HG03469 (cell line): Measurements from ENCODE around the gene HAND1.
A peak's percentile ranks its signal among the peaks of the same experiment; 100 is the strongest.

Experiments
- ATAC-seq: cut with Tn5 transposase; IDR thresholded peaks from one replicate; pipeline ENCODE4 v1.9.1; 2021; ENCODE audit warnings: mild to moderate bottlenecking, moderate library complexity, moderate number of reproducible peaks; ENCODE audit not compliant: unreplicated experiment

The HAND1 gene

DNA sequence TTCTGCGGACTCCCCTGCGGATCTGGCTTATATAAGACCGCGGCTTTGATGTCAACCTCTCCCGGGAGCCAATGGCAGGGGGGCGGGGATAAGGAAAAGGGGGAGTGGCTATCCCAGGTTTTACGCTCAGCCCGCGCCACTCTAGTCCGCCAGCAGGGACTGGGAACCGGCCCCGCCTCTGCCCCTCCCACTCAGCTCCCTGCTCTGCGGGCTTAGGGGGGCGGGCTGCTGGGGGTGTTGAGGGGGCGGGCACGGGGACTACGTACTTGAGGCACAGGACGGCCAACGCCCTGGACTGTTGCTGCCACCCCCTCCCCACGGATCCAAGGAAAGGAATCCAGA, at the start of gene HAND1:
Gene HAND1, minus strand, starts transcription at position 4 of the 342 bp plus-strand sequence. CDS start 219 bp downstream, outside the sequence.
- no peak for ATAC-seq

DNA sequence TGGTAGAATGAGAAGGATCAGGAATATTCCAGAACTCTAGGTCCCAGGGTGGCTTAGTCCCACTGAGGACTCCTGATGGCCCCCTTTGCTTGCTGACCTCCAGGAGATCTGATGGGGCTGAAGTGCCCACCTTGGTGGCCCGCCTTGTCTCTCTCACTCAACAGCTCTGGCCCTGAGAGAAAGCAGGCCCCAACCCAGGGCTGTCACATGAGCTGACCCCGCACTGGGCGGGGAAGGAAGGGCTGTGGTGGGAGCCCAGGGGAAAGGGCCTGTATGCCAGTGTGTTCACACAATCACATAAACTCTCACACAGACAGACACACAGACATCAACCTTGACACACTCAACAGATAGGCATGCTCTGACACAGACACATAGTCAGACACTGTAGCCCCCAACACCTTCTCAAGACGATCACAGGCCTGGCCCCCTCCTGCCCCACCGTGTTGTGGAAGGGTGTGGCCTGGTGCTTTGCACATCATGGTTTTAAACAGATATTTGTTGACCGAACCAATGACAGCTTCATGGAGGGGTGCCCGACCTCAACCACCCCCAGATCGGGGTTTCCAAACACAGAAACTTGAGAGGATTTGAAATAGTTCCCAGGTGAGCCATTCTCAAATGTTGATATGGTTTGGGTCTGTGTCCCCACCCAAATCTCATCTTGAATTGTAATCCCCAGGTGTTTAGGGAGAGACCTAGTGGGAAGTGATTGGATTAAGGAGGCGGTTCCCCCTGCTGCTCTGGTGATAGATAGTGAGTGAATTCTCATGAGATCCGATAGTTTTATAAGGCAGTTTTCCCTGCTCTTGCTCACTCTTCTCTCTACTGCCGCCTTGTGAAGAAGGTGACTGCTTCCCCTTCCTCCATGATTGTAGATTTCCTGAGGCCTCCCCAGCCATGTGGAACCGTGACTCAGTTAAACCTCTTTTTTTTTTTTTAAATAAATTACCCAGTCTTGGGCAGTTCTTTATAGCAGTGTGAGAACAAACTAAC, 48.5 kb upstream of the HAND1 start:
- ATAC-seq: no peak

DNA sequence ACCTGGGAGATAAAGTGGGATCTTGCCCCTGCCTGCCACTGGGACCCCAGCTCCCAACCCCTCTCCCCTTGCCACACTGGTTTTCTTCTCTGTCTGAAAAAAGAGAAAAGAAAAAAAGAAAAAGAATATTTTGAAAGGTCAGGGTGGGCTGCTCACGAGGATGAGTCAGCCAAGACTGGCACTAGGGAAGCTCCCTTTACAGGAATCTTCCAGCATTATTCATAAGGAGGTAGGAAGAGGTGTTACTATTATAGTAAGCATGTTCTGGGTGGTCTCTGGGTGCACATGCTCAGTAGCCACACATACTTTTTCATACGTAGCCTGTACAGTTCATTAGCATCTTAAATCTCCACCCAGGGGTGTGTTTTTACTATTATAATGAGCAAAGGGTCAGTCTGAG, 46.8 kb upstream of the HAND1 start:
- no peak for ATAC-seq

DNA sequence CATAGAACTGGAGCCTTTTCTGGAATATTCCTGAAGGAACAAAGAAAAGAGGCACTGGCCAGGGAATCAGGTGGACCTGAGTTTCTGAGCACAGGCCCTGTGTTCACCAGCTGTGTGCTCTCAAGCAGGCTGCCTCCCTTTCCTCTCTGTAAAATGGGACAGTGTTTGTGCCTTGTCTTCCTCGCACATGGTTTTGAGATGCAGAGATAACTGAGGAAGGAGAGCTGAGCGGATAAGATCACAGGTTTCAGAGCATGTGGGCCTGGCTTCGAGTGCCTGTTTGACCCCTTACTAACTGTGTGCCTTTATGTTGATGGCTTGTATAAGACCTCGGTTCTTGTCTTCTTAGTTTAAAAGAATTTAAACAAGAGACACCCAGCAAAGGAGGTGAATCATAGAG, 46.2 kb upstream of the HAND1 start:
- no peak for ATAC-seq

DNA sequence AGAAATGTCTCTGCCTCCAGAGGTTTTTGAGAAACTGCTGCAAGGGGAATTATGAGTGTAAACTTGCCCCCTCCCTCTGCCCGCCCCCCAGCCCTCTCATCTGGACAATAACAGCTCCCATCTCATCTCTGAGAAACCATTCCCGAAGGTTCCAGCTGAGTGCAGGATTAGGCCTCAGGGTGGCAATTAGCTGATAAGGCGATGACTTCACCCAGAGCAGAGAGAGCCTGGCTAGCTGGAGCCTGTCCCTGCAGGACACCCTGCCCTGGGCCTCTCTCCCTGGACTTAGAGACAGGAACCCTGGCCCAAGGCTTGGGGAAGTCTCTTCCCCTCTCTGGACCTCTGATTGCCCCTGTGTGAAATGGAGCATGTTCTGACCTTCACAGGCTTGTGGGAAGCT, 45.7 kb upstream of the HAND1 start:
- no peak for ATAC-seq

DNA sequence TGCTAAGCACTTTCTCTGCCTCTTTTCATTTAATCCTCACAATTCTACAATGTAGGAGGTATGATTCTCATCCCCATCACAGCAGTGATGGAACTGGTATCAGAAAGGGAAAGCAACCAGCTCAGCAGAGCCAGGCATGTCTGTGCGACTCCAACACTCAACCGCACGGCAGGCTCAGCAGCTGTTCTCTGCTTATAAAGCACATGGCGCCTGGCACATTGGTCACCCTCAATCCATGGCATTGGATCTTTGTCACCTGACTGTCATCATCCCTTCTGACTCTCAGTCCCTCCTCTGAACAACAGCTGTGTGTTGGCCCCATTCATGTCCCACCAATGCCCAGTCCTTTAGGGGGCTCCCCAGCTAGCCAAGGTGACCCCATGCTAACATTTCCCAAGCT, 45.1 kb upstream of the HAND1 start:
- ATAC-seq: no peak

DNA sequence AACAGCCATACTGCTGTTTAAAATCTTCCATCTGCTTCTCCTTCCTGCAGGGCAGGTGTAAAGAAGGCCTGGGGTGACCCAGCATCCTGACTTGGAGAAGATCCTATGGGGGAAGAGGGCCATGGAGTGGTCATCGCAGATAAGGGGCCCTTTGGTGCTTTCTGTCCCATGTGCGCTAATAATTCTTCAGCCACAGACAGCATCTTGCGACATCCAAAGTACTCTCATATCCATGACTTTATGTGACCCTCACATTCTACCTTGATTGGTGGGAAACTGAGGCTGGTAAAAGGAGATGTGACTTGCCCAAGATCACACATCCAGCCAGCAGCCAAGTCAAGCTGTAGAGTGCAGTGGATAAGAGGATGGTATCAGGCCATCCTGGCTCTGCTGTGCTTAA, 44.3 kb upstream of the HAND1 start:
- no peak for ATAC-seq

DNA sequence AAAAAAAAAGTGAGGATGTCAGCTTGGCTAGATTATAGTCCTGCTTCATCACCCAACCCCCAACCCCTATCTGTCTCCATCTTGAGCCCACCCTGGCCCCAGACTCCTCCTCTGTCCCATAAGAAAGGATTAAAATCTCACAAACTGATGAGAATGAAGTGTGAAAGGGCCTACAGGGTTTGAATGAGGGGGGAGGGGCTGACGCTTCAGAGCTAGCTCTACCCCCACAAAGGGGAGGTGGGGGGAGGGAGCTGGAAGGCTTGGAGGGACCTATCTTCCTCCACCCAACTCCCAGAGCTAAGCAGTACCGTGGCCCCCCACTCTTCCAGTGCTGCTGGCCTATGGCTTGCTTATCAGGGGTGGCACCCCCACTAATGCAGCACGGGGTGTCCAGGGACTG, 43.7 kb upstream of the HAND1 start:
- ATAC-seq: no peak

DNA sequence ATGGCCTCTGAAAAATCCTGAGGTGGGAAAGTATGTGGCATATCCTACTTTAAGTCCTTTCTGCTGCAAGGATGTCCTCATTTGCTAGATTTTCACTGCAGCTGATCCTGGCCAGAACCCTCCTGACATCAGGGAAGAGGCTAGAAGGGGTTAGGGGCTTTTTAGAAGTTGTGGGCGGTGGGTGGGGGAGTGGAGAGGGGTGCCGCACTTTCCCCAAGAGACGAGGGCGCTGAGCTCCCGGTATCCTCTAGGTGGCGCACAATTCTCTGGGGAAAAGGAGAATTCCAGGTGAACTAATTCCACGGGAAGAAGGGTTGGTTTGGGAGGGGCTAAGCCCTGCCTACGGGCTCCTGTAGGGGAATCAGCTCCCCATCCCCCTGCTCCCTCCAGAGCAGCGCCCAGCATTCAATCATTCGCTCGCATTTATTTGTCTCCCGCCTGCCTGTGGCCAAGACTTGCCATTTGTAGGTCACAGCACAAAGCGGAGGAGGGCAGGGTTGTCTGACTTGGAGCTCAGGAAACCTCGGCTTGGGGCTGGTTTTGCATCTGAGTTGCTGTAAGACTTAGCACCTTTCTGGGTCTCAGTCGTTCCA, 42.9 kb upstream of the HAND1 start:
- ATAC-seq: no peak

DNA sequence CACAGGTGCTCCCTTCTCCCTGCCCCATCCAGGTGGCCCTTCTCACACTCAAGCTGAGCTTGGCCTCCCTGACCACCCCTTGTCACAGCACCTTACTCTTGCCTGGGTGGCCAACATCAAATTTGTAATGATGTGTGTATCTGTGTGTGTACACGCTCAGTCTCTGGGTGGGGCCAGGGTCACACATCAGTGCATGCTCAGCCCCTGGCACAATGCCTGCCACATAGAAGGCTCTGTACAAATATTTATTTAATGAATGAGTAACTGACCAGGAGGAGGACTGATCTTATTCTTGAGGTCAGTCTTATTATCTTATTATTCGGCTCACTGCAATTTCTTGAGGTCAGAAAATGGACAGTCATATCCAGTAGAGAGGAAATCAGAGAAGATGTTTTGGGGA, 41.3 kb upstream of the HAND1 start:
- no peak for ATAC-seq

DNA sequence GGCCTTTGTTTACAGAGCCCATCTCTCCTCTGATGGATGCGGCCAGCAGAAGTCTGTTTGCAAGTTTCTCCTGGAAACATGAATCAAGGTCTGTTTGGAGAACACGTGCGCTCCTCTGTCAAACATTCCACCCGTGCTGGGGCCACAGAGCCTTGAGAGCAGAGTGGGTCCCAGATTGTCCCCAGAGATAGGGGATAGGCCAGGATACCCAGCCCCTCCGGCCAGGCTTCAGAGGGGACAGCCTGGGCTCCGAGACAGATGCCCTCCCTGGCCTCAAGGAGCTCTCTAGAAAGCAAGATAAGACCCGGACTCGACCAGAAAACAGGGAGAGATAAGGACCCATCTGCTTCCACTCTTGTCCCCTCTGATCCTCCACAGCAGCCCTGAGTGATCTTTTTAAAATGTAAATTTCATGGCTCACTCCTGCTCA, 40.4 kb upstream of the HAND1 start:
- ATAC-seq: no peak

DNA sequence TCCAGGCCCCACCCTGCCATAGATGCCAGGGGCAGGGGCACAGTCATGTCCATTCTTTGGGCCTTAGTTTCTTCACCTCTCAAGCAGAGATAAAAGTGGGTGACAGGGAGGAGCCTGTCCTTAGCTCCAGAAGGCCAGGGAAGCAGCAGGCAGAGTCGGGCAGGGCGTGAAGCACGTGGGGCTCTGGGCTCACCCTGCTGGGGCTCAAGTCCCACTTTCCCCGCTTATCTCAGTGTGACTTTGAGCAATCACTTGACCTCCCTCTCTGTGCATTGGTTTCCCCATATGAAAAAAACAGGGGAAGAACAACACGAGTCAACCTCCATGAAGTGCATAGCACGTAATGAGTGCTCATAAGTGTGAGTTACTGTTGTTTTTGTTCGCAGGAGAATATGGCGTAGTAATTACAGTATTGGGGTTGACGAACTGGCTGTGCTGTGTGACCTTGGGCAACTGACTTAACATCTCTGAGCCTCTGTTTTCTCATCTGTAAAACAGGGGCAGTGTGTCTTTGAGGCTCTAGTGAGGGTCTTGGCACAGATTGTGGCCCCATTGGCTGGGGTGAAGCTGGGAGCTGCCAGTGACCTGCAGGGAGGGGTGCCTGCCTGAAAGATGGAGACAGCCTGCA, 39.9 kb upstream of the HAND1 start:
- ATAC-seq: no peak

DNA sequence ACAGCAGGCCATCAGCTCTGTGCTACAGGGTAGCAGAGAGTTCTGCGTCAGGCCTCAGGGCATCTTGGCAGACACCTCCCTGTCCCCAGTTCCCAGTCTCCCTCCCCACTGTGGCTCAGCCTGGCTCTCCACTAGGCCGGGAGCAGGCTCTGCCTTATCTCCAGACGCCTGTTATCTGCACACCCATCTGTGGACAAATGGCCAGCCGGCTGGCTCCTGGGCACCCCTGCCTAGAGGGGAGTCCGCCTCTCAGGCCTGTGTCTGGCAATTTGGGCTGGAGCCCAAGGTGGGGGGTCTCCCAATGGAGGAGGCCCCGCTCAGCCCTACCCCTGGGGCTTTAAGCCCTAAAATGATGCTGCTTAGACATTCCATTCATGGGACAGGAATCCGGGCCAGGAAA, 39.2 kb upstream of the HAND1 start:
- ATAC-seq: no peak

DNA sequence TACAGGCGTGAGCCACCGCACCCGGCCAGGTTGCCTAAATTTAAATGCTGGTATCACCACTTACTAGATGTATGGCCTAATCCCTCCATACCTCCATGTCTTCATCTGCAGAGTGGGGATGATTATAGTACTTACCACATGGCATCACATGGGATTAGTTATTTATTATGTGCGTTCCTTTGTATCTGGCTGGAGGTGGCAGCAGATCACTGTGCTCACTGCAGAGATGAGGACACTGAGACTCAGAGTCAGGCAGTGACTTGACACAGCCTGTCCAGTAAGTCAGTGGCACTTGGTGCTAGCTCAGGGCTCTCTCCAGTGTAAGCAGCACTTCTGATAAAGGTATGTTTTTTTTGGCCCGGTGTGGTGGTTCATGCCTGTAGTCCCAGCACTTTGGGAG, 38.4 kb upstream of the HAND1 start:
- ATAC-seq: no peak

DNA sequence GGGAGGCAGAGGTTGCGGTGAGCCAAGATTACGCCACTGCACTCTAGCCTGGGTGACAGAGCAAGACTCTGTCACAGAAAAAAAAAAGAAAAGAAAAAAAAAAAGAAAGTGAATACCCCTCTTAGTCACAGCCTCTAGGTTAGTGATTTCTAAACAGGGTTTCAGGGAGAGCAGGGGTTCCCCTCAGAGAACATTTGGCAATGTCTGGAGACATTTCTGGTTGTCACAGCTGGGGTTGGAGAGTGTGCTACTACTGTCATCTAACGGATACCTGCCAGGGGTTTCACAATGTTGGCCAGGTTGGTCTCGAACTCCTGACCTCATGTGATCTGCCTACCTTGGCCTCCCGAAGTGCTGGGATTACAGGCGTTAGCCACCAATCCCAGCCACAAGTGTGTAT, 37.5 kb upstream of the HAND1 start:
- peak; percentile 61 for ATAC-seq

DNA sequence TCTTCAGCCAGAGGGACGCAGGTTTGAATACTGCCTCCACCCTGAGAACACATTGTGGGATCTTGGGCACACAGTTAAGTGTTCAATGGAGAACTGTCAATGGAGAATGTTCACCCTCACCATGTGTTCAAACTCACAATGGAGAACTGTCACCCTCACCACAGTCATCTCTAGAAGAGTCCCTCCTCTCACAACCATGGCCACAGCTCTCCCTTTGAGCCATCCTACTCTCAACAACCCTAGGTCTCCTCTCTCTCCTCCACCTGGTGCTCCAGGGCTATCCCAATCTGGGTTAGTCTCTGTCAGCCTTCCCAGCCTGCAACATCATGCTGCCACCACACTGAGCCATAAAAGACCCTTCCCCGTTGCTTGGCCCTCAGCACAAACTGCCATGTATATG, 36.3 kb upstream of the HAND1 start:
- no peak for ATAC-seq

DNA sequence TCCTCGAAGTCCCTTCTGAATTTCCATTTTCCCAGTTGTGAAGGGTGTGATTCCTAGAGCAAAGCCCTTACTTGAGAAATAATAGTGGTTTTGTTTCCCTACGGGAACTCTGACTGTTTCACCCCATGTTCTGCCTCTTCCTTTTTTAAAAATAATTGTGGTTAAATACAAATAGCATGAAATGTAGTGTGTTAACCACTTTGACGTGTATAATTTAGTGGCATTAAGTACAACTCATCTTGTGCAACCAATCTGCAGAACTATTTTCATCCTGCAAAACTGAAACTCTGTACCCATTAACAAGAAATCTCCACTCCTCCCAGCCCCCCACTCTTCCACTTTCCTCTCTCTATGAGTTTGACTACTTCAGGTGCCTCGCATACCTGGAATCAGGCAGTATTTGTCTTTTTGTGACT, 35.6 kb upstream of the HAND1 start:
- ATAC-seq: peak; percentile 39

DNA sequence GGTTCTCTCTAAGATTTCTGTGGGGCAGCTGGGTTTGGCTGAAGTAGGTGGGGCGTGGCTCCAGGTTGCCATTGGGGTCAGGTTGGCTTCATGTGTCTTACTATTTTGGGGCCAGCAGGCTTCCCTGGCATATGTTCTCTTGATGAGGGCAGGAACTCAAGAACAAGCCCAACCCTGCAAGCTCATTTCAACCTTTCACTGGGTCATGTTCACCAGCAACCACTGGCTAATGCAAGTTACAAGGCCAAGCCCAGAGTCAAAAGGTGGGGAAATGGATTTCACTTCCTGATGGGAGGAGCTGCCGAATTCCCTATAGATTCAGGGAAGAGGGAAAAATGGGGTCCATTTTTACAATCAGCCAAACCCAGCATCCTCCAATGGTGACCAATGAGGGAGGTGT, 34.0 kb upstream of the HAND1 start:
- no peak for ATAC-seq

DNA sequence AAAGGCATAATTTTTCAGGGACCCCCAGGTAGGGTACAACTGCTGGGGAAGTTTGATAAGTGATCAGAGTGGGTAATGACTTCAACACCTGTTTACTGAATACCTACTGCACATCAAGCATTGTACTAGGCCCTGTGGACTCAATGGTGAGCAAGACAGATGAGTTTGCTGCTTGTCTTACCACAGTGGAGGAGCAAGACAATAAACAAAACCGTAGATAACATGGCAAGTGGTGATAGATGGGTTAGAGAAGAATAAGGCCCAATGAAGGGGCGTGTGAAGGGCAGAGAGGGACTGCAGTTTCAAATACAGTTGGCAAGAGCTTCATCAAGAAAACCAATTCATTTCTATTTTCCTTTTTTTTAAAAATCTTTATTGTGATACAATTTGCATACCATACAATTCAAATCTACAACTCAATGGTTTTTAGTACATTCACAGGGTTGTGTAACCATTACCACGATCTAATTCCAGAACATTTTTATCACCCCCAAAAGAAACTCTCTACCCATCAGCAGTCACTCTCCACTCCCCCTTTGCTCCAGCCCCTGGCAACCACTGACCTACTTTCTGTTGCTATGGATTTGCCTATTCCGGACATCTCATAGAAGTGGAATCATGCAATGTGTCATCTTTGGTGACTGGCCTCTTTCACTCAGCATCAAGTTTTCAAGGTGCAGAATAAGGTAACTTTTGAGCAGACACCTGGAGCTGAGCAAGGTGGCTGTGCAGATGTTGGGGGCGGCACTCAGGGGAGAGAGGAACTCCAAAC, 31.9 kb upstream of the HAND1 start:
- ATAC-seq: no peak

DNA sequence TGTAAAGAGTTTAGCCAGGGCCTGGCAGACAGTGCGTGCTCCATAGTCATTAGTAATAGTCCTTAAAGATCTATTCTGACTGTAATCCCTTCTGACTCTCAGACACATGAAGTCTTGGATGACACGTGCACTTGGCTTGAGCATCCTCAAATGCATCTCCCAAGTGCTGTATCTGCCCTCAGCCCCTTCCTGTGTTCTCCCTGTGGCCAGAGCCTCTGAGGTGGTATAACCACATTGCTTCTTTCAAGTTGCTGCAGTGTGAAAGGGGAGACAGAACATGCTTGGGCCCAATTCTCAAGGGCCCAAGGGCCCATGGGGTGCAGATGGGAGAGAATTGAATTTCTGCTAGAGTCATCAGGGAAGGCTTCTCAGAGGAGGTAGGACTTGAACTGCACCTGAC, 30.1 kb upstream of the HAND1 start:
- no peak for ATAC-seq

DNA sequence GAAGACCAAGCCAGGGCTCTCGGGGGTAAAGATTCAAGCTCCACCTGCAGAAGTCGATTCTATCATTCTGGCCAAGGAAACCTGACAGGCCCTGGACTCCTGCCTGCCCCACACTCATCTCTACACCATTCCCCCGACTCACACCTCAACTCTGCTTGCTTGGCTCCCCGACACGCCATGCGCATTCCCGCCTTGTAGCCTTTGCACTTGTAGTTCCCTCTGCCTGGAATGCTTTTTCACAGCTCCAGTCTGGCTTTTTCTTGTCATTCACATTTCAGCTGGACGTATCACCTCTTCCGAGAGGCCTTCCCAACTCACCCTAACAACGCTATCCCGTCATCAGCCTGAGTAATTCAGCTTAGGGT, 28.7 kb upstream of the HAND1 start:
- no peak for ATAC-seq
